NAMALWA (cell line): ENCODE measurements around the gene RXRA.

ENCODE experiments used
- DNase-seq: peaks from one replicate; pipeline ENCODE4 v3.0.0-alpha.2; 2015; ENCODE audit warnings: low spot score

RXRA gene

DNA sequence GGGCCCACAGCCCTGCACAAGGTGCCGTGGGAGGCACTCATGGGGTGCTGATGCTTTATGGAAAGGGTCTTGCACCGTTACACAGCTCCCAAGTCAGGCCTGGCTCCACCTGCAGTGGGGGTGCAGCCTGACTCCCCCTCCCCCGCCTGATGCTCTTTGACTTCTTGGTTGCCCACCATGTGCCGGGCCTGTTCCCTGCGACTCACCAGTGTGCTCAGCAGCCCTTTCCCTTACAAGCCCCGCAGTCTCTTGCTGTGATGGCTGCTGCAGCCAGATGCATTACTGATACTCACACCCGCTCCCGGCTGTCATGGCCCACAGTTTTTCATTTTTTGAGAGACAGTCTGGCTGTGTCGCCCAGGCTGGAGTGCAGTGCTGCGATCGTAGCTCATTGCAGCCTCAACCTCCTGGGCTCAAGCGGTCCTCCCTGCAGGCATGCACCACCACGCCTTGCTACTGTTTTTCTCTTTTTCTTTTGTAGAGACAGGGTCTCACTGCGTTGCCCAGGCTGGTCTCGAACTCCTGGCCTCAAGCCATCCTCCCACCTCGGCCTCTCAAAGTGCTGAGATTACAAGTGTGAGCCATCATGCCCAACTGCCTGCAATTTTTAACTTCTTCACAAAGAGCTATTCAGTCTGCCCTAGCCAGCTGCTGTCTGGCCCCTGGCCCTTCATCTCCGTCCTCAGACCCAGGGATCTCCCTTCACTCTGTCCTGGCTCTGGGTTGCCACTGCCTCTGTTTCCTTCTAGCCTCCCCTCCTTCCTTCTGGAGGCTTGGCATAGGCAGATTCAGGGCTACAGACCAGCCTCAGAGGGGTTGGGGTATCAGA, 109.5 kb downstream of the RXRA start:
- no peak for DNase-seq

DNA sequence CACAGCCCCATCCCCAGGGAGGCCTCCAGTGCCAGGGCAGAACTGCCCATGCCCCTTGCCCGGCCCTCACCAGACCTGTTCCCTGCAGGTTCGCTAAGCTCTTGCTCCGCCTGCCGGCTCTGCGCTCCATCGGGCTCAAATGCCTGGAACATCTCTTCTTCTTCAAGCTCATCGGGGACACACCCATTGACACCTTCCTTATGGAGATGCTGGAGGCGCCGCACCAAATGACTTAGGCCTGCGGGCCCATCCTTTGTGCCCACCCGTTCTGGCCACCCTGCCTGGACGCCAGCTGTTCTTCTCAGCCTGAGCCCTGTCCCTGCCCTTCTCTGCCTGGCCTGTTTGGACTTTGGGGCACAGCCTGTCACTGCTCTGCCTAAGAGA, 110.1 kb downstream of the RXRA start:
- no peak for DNase-seq

DNA sequence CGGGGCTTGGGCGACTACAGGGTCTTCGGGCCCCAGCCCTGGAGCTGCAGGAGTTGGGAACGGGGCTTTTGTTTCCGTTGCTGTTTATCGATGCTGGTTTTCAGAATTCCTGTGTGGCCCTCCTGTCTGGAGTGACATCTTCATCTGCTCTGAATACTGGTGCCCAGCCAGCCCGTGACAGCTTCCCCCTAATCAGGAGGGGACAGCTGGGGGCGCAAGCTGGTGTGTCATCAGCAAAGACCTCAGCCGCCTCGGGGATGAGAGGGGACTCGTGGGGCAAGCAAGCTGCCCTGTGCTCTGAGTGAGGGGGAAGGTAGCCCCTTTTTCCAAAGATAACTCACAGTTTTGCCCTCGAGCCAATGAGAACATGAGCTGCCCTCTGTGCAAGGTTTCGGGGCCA, 110.7 kb downstream of the RXRA start:
- no peak for DNase-seq

DNA sequence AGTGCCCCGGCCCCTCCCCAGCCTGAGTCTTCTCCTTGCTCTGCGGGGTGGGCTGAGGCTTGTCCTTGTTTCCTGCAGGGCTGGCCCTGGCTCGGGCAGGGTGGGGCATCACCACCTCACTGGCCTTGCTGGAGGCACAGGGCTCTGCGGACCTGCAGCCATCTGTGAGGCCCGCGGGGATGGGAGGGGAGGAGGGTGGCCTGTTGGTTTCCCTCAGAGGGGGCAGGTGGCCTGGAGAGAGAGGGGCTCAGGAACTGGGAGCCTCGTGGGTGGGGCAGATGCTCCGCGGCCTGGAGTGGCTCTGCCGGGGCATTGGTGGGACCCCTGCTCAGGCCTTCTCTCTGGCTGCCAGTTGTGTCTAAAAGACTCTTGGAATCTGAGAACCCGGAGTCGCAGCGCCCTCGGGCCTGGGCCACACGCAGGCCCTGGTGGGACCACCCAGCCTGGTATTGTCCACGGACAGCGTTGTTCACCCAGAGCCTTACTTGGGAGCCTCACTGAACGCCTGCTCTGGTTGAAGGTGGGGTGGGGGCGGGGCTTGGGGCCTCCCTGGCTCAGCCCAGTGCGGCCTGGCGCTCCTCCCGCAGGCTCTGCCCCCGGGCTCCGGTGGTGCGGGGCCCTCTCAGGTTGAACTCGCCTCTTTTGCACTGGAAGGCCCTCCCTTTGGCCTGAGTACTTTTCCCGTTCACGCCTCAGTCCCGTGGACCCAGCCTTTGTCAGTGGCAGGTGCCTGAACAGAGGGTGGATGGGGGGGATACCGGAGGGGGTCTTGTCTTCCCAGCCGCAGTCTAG, 111.3 kb downstream of the RXRA start:
- DNase-seq = no peak

DNA sequence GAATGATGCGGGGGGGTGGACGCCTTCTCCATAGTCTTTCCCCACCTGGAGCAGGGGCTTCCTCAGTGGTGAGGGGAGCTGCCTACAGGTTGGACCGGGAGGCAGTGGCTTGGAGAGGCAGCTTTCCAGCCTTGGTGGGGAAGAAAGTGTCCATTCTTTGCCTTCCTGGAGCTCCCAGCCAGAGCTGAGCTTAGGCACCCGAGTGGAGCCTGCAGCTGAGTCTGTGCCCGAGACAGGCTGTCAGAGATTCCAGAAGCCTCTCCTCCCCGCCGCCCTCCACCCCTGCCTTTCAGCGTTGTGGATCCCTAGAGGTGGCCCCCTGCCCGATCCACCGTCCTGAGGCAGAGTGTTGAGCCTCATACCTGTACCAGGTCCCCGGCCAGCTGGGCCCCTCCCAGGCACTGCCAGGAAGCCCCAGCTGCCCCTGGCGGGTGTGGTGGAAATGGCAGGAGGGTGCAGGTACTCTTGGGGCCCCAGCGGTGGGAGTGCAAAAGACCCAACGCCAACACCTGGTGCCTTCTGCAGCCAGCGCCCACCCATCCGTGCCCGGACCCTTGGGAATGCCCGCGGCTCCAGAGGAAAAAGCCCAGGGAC, 112.0 kb downstream of the RXRA start:
- no peak for DNase-seq

DNA sequence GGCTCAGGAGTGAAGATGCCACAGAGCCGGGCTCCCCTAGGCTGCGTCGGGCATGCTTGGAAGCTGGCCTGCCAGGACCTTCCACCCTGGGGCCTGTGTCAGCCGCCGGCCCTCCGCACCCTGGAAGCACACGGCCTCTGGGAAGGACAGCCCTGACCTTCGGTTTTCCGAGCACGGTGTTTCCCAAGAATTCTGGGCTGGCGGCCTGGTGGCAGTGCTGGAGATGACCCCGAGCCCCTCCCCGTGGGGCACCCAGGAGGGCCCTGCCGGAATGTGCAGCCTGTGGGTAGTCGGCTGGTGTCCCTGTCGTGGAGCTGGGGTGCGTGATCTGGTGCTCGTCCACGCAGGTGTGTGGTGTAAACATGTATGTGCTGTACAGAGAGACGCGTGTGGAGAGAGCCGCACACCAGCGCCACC, 113.1 kb downstream of the RXRA start:
- no peak for DNase-seq

DNA sequence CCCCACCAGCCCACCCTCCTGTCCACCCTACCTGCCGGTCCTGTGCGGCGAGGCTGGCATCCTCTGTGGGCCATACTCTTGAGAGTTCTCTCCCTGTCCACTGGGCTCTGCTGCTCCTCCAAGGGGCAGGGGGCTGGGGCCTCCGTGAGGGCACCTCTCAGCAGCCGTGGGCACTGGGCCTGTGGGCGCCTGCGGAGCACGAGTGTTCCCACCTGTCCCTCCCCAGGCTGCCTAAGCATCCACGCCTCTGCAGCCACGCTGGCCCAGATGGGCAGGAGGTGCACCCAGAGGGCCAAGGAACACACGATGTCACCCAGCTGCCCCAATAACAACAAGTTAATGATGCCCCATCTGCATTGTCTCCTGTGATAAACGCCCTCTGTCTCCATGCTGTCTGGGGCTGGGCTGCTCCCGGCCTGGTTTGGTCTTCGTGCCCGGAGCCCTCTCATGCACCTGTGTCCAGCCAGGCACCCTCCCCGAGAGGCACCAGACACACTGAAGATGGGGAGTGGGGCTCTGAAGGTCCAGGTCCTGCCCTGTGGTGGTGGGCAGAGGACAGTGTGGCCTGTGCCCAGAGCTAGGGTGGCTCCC, 114.5 kb downstream of the RXRA start:
- DNase-seq = no peak

DNA sequence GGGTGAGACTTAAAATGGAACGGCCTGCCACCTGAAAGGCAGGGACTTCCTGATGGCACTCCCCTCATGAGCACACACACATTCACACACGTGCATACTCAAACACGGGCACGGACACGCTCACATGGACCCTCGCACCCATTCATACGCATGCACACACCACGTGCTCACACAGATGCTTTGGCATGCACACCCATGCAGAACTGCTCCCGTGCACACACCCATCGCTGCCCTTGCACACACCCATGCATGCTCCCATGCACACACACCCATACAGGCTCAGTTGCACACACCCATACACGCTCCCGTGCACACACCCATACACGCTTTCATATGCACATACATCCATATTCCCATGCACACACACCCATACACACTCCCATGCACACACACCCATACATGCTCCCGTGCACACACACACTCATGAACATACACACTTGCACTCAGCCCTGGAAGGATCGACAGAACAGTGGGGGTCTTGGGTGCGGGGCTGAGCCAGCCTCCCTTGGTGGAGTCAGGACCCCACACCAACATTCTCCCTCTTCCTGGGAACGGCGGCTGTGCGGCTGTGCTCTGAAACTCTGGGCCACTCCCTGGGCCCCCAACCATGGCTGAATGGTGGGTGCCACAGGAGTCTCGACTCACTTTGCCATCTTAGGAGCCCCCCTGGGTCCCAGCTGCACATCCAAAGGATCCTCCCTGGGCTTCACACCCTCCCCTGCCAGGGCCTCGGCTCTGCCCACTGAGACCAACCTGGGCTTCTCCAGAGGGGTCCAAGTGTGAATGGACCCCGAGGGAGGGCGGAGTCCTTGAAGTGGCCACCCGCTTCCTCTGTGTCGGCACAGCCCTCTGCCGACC, 115.2 kb downstream of the RXRA start:
- DNase-seq = no peak

DNA sequence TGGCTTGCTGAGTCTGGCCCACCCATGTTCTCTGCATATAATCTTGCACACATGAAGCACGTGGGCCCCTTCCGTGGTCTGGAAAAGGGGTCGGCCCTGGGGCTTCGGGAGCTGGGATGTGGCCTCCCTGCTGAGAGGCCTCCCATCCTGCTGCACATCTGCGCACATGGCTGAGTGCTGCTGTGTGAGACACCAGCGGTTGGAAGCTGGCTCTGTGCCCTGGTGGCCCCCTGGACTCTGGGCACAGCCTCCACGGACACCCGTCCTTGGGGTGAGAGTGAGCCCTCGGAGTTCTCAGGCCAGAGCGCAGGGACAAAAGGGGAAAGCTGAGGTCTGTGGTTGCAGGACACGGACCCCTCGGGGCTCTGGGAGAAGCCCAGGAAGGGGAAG, 115.8 kb downstream of the RXRA start:
- no peak for DNase-seq

DNA sequence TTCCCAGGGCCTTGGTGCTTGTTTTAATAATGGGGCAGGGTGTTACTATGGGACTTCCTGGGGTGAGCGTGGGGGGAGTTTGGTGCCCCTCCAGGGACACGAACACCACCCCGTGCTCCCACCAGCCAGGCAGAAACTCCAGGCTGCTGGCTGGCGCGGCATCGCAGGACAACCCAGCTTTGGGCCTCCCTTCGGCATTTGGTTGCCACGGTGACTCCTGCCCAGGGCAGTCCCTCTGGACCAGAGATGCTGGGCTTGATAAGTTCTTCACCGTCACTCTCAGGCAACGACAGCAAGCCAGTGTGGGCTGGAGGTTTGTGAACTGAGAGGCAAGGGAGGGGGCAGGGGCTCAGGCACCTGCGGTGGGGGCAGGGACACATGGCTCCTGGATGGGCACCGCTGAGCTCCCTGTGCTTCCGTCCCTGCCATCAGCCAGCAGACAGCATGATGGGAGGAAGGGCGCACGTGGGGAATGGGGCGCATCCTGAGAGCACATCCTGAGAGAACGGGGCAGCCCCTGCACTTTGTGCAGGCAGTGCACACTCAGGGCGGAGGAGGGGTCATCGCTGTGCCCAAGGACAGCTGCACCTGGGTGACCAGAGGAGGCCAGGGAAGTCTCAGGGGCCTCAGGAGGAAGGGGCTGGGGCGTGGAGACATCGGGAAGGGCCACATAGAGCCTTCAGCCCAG, 116.4 kb downstream of the RXRA start:
- no peak for DNase-seq

DNA sequence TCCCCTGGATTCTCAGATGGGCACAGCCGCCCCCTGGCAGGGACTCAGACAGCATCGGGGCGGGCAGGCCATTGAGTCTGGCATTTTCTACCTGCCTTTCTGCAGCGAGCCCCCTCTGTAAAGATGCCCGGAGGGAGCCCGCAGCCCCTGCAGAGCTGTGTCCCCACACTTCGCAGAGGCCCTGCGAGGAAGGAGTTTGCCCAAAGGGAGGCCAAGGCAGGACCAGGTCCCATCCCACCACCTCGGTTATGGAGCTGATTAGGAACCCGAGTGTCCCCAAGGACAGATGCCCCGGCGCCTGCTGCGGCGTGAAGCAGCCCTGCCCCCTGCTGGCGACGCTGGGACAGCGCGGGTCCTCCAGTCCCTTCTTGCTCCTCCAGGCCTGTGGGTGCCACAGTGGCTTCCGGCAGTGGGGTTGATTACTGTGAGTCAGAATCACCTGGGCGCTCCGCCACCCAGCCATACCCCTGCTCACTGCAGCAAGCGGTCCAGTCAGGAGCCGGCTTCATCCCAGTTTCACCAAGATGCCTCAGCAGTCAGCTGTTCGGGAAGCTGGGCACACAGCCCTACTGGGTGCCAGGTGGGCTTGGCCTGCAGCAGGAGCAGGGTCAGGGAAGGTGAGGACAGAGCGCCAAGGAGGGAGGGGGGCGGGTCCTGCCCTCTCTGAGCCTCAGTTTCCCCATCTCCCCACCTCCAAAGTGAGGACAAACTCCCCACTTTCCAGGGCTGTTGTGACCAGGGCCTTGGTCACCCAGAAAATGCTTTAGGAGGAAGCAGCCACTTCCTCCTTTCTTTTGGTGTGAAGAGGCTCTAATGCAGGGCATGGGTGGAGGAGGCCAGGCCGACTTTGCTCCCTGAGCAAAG, 117.2 kb downstream of the RXRA start:
- DNase-seq = peak; percentile 85

DNA sequence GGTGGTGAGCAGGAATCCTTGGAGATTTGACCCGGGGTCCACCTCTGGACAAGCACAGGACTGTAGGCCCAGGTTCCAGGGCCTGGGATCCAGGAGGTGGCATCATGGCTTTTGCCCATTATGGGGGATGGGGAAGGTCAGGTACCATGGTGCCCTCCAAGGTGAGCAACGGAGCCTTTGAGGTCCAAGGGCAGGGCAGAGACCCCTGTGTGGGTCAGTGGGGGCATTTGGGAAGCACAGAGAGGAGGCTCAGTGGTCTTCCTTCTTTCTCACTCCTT, 117.7 kb downstream of the RXRA start:
- DNase-seq = peak; percentile 26

DNA sequence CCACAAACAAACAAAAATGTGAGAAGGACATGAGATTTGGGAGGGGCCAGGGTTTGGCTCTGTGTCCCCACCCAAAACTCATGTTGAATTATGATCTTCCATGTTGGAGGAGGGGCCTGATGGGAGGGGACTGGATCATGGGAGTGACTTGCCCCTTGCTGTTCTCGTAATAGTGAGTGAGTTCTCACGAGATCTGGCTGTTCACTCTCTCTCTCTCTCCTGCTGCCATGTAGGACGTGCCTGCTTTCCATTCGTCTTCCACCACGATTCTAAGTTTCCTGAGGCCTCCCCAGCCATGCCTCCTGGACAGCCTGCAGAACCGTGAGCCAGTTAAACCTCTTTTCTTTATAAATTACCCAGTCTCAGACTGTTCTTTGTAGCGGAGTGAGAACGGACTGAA, 118.7 kb downstream of the RXRA start:
- peak; percentile 30 for DNase-seq

DNA sequence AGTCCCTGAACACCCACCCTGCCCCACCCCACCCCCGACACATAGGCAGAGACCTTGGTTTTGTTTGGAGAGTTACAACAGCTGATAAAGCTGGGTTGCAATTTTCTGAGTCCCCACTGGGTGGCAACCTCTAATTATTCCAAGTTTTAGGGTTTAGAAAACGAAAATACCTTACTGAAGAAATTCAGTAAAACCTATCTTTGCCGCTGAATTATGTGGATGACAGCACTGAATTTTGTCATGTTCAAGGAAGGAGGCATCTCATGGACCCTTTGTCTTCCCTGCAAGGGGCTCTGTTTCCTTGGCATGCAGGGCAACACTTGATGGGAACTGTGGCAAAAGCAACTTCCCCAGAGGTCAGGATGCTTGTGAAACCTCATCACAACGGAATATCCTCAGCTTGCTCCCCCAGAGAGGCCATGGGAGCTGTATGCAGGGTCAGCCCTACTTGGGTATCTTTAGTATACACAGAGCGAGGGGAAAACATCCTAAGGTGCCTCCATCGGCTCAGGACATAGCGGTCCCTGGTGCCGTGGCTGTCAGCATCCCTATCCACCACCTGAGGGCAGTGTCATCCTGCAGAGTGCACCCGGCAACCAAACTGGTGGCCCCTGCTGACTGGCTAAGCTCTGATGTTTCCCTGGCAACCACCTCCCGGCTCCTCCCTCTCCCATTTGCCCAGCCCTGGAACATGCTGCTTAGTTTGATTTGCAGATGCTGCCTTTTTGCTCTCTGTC, 123.1 kb downstream of the RXRA start:
- DNase-seq = peak; percentile 92

DNA sequence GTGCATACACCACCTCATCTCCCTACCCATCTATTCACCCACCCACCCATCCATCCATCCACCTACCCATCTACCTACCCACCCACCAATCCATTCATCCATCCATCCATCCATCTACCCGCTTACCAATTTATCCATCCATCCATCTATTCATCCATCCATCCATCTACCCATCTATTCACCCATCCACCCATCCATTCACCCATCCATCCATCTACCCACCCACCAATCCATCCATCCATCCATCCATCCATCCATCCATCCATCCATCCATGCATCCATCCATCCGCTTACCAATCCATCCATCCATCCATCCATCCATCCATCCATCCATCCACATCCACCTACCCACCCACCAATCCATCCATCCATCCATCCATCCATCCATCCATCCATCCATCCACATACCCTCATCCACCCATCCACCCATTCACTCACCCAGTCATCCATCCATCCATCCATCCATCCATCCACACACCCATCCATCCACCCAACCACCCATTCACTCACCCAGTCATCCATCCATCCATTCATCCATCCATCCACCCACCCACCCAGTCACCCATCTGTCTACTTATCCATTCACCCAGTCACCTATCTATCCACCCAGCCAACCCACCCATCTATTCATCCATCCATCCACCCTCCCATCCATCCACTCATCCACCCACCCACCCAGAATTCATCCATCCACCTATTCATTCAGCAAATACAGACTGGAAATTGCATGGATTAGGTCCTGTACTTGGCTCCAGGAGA, 125.6 kb downstream of the RXRA start:
- DNase-seq = no peak

DNA sequence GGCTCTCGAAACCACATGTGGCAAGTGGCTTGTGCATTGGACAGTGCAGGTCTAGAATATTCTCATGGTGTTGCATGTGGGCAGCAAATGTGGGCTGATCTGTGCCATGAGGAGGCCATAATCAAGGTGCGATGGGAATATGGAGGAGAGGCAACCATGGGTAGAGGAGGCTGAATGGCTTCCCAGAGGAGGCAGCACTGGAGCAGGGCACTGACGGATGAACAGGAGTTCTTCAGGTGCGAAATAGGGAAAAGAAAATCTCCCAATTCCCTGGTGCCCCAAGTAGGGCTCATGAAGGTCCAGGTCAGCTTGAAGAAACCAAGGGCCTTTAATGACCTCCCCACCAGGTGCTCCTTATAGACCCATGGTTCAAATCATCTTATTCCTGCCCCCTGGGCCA, 126.5 kb downstream of the RXRA start:
- no peak for DNase-seq

DNA sequence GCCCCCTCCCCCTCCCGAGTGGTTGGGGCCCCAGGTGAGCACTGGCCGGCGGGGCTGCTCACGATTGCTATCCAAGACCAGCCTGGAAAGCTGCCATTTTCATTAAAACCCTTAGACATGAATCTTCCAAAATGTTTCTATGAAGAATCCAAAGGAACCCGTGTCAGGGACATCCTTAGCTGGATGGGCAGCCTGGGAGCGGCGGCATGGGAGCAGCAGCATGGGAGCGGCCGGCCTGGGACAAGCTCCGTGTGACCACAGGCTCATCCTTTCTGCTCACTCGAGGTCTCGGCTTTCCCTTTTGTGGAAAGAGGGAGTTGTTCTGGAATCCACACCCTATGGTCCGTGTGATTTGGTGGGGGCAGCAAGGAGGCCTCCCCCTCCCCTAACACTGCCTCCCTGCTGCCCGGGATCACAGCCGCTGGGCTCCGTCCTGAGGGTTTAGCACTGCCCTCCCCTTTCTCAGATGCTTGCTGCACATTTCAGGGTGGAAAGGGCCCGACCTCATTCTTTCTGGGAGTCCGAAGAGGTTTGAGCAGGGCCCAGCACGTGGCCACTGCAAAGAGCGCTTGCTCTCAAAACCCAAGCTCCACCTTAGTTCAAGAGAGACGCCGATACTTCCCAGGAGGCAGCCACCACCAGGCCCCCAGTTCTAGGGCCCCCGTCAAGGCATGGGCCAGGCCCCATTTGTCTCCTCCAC, 127.7 kb downstream of the RXRA start:
- no peak for DNase-seq

DNA sequence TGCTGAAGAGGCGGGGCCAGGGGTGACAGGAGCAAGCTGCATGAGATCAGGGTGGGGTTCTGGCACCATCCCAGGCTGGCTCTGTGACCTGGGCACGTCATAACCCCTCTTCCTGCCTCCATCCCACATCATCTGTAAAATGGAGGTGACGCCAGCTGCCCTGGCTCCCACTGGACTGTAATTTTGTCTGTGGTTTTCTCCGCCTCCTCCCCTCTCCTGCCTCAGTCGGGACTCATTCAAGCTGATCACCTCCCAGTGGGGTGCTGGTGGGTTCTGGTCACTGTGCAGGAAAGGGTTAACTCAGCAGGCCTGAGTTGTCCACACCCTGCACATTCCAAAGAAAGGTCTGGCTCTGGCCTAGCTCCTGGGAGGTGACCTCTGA, 128.2 kb downstream of the RXRA start:
- no peak for DNase-seq
